T-helper 9 cell (primary cell): Measurements from ENCODE around the gene AJAP1.

Experiments used
- DNase-seq: peaks from one replicate; pipeline ENCODE4 v3.0.0-alpha.2; 2020

AJAP1 gene

GRCh38 chr1:4778056-4778455, 123.6 kb downstream of the AJAP1 start:
- no peak for DNase-seq

- DNase-seq: no peak
Measured at GRCh38 chr1:4781646-4782045, 127.2 kb downstream of the AJAP1 start.

GRCh38 chr1:4784761-4785160, 130.4 kb downstream of the AJAP1 start:
- DNase-seq: no peak

DNA sequence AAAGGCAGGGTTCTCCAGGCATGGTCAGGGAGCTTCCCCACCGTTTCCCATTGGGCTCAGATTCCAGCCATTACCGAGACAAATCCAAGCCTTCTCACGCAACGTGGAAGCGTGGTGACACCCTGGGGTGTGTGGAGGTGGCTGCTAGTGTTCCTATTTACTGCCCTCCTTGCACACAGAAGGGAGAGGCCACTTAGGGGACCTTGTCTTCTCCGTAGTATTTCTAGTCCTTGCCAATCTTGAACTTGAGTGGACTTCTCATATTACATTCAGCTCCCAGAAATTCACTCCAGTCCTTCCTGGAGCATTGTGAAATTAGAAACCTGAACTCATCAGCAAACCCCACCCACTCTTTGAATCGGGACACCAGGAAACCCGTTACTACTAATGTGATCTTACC, 131.6 kb downstream of the AJAP1 start:
- DNase-seq: no peak

DNA sequence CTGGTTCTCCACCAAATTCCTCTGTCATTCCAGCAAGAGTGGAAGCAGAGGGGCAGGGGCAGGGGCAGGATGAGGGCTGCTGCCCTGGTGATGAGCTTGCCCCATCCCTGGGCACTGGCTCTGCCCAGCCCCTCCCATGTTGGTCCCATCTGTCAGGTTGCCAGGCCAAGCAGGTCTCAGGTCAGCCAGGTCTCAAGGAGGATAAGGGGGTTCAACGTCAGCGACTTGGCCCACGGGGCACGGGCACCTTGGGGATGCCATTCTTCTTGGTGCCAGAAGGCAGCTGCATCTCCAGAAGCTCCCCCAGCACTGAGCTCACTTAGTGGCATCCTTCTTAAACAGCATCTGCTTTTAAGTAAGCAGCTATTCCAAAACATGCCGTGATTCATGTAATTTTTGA, 133.1 kb downstream of the AJAP1 start:
- no peak for DNase-seq

- DNase-seq: no peak
Measured at GRCh38 chr1:4792565-4792964, 138.2 kb downstream of the AJAP1 start.

DNA sequence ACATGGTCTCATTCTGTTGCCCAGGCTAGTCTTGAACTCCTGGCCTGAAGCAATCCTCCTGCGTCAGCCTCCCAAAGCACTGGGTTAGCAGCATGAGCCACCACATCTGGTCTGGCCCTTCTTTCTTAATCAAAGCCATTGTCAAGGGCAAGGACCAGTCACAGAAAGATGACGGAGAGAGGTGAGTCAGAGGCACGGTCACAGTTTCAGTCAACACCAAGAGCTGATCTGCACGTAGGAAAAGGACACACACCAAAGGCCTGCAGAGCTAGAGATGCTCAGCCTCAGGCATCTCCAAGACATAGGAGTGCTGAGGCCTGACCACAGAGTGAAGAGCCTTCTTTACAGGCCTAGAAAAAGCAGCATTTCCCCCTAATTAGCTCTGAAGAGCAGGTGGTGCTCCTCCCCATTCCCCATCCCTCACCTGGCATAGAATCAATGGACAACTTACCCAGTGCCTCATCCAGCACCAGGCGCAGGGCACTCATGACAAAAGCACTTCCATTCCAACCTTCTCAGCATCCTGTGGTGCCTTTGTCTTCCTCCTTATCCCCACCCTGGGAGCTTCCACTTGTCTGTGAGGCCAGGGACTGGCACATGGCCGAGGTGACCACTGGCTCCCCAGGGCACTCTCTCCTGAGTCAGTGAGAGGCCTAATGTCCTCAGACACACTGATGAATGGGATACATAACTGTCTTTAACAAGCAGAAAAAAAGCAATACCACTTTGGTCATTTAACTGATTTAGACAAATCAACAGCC, 139.8 kb downstream of the AJAP1 start:
- DNase-seq: no peak

DNA sequence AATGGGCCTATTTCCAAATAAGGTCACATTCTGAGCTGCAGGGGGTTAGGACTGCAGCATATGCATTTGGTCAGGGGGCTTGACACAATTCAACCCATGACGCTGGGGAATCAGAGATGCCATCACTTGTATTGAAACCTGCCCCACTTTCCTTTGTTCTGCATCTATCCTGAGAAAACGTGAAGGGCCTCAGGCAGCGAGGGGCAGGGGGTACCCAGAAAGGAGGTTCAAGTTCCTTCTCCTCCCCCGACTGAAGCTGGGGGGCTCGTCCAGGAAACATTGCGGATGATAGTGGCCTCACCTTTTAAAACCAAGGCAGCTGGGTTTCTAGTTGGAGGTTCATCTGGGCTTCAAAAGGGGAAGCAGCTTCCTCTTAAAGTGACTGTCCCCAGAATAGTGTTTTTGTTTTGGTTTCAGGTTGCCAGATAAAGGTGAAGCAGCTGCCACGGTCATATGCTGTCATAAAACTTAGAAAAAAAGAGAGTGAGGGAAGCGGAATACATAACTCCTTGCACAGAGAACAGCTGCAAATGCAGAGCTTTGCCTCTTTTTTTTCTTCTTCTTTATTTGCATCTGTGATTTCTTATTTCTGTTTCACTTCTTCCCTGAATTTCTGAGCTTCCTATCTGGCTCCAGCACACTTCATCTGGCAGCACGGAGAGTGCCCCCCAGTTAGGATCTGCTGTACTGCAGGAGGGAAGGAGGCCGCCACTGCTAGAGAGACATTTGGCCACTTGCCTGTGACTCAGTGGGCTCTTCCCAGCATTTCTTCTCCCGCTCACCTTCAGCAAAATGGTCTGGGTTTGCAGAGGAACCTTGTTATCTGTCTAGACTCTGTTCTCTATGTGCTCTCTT, 142.0 kb downstream of the AJAP1 start:
- DNase-seq: no peak

- no peak for DNase-seq
Measured at GRCh38 chr1:4797016-4797410, 142.6 kb downstream of the AJAP1 start.

GRCh38 chr1:4797429-4797828, 143.0 kb downstream of the AJAP1 start:
- no peak for DNase-seq

GRCh38 chr1:4801192-4801924, 146.9 kb downstream of the AJAP1 start:
- DNase-seq: no peak

DNA sequence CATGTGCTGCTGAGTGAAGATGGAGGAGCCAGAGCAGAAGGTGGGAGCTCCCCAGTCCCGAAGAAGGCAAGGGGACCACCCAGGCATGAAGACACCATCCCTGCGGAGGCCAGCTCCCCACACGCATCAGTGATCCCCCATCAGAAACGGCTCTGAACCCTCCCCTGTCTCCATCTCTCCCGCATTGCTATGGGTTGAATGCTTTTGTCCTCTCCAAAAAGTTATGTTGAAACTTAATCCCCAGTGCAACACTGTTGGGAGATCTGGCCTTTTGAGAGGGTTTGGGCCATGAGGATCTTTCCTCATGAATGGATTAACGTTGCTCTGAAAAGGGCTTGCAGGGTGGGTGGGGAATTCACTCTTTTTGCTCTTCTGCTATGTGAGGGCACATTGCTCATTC, 147.6 kb downstream of the AJAP1 start:
- no peak for DNase-seq

DNA sequence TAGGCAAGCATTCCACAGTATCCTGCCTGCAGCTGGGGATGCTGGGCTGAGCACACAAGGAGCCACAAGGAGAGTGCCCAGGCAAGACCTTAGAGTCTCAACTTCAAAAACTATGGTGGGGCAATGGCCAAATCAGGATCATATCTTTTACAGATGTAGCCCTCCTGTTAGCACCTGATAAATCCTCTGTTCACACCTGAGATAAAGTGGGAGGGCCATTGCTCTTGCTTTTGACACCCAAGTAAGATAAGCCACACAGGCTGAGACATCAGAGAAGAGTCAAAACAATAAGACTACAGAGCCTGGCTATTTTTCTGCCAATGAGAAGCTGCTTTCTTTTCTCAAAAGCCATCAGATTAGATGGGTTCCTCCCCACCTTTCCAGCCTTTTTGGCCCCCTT, 148.9 kb downstream of the AJAP1 start:
- DNase-seq: no peak

- DNase-seq: no peak
Measured at GRCh38 chr1:4805987-4806386, 151.6 kb downstream of the AJAP1 start.

DNA sequence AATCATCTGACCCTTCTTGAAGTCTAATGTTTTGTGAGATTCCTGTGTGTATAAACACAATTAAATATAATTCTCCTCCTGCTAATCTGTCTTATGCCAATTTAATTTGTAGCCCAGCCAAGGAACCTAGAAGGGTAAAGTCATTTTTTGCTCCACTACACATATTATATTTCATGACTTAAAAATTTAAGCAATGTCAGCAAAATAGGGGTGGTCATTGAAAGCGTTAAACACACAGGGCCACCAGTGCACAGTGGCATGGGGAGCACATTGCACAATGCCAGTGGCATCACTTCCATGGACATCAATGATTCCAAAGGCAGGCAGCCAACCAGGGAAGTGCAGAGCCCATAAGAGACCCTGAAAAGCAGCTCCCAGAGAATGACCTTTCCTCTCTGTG, 166.1 kb downstream of the AJAP1 start:
- DNase-seq: no peak

- DNase-seq: no peak
Measured at GRCh38 chr1:4825800-4826450, 171.5 kb downstream of the AJAP1 start.

DNA sequence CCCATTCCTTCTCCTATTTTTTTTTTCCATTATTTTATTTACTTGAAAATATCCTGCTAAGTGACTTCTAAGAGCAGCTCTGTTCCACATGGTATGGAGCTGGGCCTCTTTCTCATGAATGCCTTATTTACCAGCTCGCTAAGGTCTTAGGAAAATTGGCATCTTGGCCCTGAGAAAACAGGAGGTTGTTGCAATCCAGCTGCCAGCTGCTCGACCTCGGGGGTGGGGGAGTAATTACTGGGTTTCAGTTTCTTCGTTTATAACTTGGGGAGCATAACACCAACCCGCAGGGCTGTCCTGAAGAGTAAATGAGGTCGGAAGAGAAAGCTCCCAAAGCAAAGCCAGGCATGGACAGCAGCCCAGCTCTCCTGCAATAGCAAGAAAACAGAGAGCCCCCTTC, 176.3 kb downstream of the AJAP1 start:
- no peak for DNase-seq

DNA sequence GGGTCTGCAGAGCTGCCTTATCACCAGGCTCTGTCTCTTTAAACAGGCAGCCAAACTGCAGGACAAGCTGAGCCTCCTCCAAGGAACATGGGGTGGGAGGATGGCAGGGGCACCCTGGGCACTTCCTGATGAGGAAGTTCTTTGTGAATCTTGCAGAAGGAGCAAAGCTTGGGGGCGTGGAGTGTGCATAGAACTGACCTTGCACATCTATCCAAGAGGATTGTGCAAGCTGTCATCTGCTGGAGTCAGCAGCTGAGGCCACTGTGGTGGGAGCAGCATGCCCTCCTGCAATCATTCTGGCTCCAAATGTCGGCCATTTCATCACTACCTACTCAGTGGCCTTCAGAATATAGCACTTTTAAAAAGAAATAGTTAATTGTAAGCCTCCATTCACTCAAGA, 182.2 kb downstream of the AJAP1 start:
- no peak for DNase-seq

DNA sequence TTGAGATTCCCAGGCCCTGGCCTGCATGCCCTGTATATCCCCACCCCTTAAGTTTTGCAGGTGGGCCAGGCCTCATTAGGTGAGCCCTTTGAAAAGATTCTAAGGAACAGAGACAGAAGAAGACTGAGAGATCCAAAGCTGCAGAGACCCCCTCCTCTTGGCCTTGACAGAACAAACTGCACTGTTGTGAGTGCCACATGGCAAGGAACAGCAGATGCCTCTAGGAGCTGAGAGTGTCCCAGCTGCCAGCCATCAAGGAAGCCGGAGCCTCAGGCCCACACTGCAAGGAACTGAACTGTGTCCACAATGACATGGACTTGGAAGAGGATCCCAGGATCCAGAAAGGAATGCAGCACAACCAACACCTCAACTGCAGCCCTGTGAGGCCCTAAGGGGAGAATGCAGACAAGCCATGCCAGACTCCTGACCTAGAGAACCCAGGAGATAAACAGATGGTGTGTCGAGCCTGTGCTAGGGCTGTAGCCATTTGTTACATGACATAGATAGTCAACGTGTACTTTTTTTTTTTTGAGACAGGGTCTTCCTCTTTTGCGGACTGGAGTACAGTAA, 182.7 kb downstream of the AJAP1 start:
- DNase-seq: no peak

- DNase-seq: no peak
Measured at GRCh38 chr1:4837752-4838151, 183.3 kb downstream of the AJAP1 start.

- DNase-seq: no peak
Measured at GRCh38 chr1:4838231-4838630, 183.8 kb downstream of the AJAP1 start.
